Glutamatergic neuron (in vitro differentiated cells): ENCODE results near the gene CDK15. TPM values are rescaled to one million over a fixed set of nuclear protein-coding genes. Genes with fewer than 3 reads are reported as not detected.

Source experiments
- DNase-seq: peaks from one replicate; pipeline ENCODE4 v3.0.0; 2022
- H3K27ac Mint-ChIP-seq: one replicate; pipeline ENCODE4 v1.8.0; 2020; ENCODE audit warnings: mild to moderate bottlenecking, mixed read lengths, inconsistent platforms; ENCODE audit not compliant: unreplicated experiment
- H3K27me3 Mint-ChIP-seq: one replicate; pipeline ENCODE4 v1.8.0; 2020; ENCODE audit warnings: mild to moderate bottlenecking, moderate library complexity, mixed read lengths, inconsistent platforms; ENCODE audit not compliant: unreplicated experiment
- H3K36me3 Mint-ChIP-seq: one replicate; pipeline ENCODE4 v1.8.0; 2020; ENCODE audit warnings: mild to moderate bottlenecking, mixed read lengths, inconsistent platforms; ENCODE audit not compliant: unreplicated experiment
- H3K4me1 Mint-ChIP-seq: one replicate; pipeline ENCODE4 v1.8.0; 2020; ENCODE audit warnings: mild to moderate bottlenecking, low read depth, mixed read lengths, inconsistent platforms; ENCODE audit not compliant: unreplicated experiment
- H3K4me3 Mint-ChIP-seq: one replicate; pipeline ENCODE4 v1.8.0; 2020; ENCODE audit warnings: mild to moderate bottlenecking, mixed read lengths, inconsistent platforms; ENCODE audit not compliant: unreplicated experiment
- H3K9me3 Mint-ChIP-seq: one replicate; pipeline ENCODE4 v1.8.0; 2020; ENCODE audit warnings: mild to moderate bottlenecking, moderate library complexity, mixed read lengths, inconsistent platforms; ENCODE audit not compliant: unreplicated experiment
- CTCF ChIP-seq: fragments of 200-600 bp; sonication (generic); IDR thresholded peaks from one replicate; pipeline ENCODE4 v1.5.0; 2021; ENCODE audit not compliant: partially characterized antibody, unreplicated experiment
- total RNA-seq: library from RNA; stranded (reverse); fragmentation: NEBNext Ultra II Directional; extraction: Animal tissue kit (Norgen Biotek cat#: 25700); gene quantifications from one replicate; pipeline ENCODE4 v1.2.1, GENCODE V29; 2021; ENCODE audit not compliant: unreplicated experiment

The CDK15 gene
- total RNA-seq, 1 donor from 2014 or later: 0.61 TPM

- Mint-ChIP-seq H3K9me3 (peaks cover 2% of the 10 kb centered on the region), H3K36me3 (peaks cover 8% of the 10 kb centered on the region), H3K4me3 (no peak overlapping the region), H3K4me1 (no peaks in the 10 kb centered on the region), H3K27ac (no peak overlapping the region), H3K27me3 (peaks cover 7% of the 10 kb centered on the region)
- no peak for DNase-seq
- TF ChIP-seq CTCF: no peak
Observed at GRCh38 chr2:201938156-201938775, 131.9 kb downstream of the CDK15 start.

DNA sequence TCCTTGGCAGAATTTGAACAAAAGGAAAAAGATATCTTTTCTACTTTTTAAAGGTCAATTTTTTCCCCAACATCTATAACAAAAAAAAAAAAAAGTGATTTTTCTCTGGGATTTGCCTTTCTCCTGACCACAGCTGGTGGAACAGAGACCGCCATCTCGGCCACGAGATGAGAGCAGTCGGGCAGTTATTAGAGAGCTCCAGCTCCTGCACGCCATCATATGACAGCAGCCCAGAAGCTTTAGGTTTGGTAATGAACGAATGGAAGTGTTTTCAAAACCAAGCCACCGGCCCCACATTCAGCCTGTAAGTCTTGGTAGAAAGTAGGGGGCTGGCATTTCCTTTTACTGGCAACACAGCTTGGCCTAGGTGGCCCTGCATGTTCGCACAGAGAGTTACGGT lies 132.4 kb downstream of the CDK15 start:
- no peak for DNase-seq
- Mint-ChIP-seq H3K27me3 (peaks cover 3% of the 10 kb centered on the region), H3K4me3 (no peak overlapping the region), H3K9me3 (peaks cover 2% of the 10 kb centered on the region), H3K36me3 (peaks cover 8% of the 10 kb centered on the region), H3K27ac (no peak overlapping the region), H3K4me1 (no peaks in the 10 kb centered on the region)
- TF ChIP-seq CTCF: no peak

GRCh38 chr2:201939453-201939941 lies 133.2 kb downstream of the CDK15 start:
- no peak for DNase-seq
- no peak overlapping the region for H3K27ac Mint-ChIP-seq
- H3K36me3 Mint-ChIP-seq: peaks cover 8% of the 10 kb centered on the region
- TF ChIP-seq CTCF: no peak
- no peak overlapping the region for H3K4me3 Mint-ChIP-seq
- peaks cover 3% of the 10 kb centered on the region for H3K27me3 Mint-ChIP-seq
- peaks cover 2% of the 10 kb centered on the region for H3K9me3 Mint-ChIP-seq
- no peaks in the 10 kb centered on the region for H3K4me1 Mint-ChIP-seq

- TF ChIP-seq CTCF: no peak
- no peak for DNase-seq
- Mint-ChIP-seq H3K4me1 (no peaks in the 10 kb centered on the region), H3K4me3 (no peak overlapping the region), H3K27ac (no peak overlapping the region), H3K27me3 (peaks cover 2% of the 10 kb centered on the region), H3K9me3 (no peaks in the 10 kb centered on the region), H3K36me3 (no peaks in the 10 kb centered on the region)
Observed at GRCh38 chr2:201942531-201942930, 136.2 kb downstream of the CDK15 start.

Other genes starting within 250 kb of the CDK15 start
- 68.8 TPM for gene TMEM237, start 163.0 kb upstream of the CDK15 start, total RNA-seq
- gene MPP4, start 107.9 kb upstream of the CDK15 start, total RNA-seq: 0.25 TPM
- 44.0 TPM for gene ALS2, start 25.6 kb upstream of the CDK15 start, total RNA-seq
- gene FZD7, start 227.3 kb downstream of the CDK15 start, total RNA-seq: 19.0 TPM